Putamen (tissue), 1 donor: ENCODE measurements around the gene ARID4A.
A peak's percentile ranks its signal among the peaks of the same experiment; 100 is the strongest.
"Not testable (repeated sequence)": the region's sequence is repeated elsewhere in the genome, so short reads cannot be mapped to it uniquely, and the experiment has no call there.

Experiments
- DNase-seq: peaks from one replicate; pipeline ENCODE4 v3.0.0-alpha.2; 2016; ENCODE audit warnings: low spot score

ARID4A gene, protein sequence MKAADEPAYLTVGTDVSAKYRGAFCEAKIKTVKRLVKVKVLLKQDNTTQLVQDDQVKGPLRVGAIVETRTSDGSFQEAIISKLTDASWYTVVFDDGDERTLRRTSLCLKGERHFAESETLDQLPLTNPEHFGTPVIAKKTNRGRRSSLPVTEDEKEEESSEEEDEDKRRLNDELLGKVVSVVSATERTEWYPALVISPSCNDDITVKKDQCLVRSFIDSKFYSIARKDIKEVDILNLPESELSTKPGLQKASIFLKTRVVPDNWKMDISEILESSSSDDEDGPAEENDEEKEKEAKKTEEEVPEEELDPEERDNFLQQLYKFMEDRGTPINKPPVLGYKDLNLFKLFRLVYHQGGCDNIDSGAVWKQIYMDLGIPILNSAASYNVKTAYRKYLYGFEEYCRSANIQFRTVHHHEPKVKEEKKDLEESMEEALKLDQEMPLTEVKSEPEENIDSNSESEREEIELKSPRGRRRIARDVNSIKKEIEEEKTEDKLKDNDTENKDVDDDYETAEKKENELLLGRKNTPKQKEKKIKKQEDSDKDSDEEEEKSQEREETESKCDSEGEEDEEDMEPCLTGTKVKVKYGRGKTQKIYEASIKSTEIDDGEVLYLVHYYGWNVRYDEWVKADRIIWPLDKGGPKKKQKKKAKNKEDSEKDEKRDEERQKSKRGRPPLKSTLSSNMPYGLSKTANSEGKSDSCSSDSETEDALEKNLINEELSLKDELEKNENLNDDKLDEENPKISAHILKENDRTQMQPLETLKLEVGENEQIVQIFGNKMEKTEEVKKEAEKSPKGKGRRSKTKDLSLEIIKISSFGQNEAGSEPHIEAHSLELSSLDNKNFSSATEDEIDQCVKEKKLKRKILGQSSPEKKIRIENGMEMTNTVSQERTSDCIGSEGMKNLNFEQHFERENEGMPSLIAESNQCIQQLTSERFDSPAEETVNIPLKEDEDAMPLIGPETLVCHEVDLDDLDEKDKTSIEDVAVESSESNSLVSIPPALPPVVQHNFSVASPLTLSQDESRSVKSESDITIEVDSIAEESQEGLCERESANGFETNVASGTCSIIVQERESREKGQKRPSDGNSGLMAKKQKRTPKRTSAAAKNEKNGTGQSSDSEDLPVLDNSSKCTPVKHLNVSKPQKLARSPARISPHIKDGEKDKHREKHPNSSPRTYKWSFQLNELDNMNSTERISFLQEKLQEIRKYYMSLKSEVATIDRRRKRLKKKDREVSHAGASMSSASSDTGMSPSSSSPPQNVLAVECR

DNA sequence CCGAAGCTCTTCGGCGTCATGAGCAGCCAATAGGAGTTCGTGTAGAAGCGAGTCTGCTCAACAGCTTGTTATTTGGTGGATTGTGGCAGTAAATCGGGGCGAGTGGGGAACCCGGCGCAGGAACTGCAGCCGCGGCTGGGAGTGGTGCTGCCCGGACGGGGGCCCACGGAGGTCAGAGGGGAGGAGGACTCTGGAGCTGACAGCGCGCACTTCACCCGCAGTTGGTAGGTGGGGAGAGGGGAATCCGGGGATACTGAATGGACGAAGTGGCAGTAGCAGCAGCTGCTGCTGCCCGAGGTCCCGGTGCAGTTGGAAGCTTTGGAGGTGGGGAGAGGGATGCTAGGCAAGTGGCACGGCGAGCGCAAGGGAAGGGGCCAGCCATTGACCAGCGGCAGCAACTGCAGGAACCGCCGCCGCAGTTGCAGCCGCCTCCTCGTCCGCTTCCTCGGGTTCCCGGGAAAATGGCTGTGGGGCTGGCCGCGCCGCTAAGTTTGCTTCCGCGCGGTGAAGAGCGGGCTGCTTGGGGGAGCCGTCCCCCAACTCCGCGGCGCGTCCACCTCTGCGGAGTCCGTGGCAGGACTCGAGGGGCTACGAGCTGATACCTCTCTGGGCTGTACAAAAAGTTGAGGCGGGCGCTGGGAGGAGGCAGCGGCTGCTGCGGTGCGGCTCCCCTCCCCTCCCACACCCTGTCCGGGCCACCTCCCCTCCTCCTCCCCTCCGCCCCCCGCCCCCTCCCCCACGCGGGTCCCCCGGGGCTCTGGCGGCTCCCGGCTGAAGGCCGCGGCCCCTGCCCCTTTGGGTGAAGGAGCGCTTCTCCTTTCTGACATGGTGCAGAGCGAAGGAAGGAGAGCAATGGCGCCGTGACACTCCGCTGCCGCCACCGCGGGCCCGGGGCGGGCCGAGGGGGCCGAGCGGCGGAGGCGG lies at the start of gene ARID4A:
Gene ARID4A, plus strand, starts transcription at position 79 of the 924 bp plus-strand sequence. CDS start 1,300 bp downstream, outside the sequence.
- peak; percentile 22 for DNase-seq

GRCh38 chr14:58249611-58250010 lies 48.7 kb upstream of the ARID4A start:
- DNase-seq = no peak

- DNase-seq = no peak
These were observed 40.2 kb upstream of the ARID4A start for GRCh38 chr14:58258156-58258555.

DNA sequence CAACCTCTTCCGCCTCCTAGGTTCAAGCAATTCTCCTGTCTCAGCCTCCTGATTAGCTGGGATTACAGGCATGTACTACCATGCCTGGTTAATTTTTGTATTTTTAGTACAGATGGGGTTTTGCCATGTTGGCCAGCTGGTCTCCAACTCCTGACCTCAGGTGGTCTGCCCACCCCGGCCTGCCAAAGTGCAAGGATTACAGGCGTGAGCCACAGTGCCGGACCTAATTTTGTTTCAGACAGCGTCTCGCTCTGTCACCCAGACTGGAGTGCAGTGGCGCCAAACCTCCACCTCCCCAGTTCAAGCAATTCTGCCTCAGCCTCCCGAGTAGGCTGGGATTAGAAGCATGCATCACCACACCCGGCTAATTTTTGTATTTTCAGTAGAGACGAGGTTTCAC lies 36.4 kb upstream of the ARID4A start:
- DNase-seq = not testable (repeated sequence)

GRCh38 chr14:58265401-58265800 lies 33.0 kb upstream of the ARID4A start:
- no peak for DNase-seq

GRCh38 chr14:58270628-58271027 lies 27.7 kb upstream of the ARID4A start:
- no peak for DNase-seq

GRCh38 chr14:58272588-58273372 lies 25.6 kb upstream of the ARID4A start:
- DNase-seq = no peak

DNA sequence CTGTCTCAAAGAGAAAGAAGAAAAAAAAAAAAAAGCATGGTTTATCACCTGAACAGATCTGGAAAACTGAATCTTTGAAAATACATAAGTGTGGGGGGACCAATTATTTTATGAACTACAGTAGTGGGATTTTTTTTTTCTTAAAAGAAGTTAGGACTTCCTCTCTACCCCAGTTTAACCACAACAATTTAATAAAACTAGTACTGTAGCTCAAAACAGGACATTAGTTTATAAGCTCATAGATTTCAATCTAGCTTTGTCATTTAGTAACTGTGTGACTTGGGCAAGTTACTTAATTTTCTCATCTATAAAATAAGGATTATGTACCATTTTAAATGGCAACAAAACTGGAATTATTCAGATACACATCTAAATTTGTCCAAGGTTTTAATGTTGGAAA lies 23.5 kb upstream of the ARID4A start:
- no peak for DNase-seq

DNA sequence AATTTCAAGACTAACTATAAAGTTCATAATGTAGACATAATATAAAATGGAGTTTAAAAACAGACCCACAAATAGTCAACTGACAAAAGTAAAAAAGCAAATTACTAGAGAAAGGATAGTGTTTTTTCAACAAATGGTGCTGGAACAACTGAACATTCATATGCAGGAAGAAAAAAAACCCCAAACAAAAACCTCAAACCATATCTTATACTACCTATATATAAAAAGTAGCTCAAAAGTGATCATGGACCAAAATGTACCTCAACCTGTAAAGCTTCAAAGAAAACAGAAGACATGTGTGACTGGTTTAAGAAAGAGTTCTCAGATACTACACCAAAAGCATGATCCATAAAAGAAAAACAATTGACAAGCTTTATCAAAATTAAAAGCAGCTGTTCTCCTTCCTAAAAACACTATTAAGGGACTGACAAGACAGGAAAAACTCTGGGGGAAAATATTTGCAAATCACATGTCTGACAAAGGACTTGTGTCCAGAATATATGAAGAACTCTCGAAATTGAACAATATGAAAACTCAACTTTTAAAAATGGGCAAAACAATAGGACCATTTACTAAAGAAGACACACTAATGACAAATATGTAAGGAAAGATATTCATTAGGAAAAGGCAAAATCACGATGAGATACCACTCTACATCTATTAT lies 22.7 kb upstream of the ARID4A start:
- no peak for DNase-seq

DNA sequence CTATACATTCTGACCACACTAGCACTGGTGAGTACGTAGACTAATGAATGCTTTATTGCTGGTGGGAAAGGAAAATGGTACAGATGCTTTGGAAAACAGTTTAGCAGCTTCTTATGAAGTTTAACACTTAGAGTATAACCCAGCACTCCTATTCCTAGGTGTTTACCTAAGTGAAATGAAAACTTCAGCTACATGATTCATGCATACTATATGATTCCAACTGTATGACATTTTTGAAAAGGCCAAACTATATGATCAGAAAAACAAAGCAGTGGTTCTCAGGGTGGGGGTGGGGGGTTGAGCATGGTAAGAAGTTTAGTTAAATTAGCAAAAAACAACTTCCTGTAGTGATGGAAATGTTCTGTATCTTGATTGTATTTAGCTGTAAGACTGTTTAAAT lies 22.1 kb upstream of the ARID4A start:
- no peak for DNase-seq

- no peak for DNase-seq
These were observed 20.2 kb upstream of the ARID4A start for GRCh38 chr14:58278177-58278576.

GRCh38 chr14:58280954-58281787 lies 17.2 kb upstream of the ARID4A start:
- peak; percentile 75 for DNase-seq

GRCh38 chr14:58281969-58282368 lies 16.4 kb upstream of the ARID4A start:
- DNase-seq = no peak

DNA sequence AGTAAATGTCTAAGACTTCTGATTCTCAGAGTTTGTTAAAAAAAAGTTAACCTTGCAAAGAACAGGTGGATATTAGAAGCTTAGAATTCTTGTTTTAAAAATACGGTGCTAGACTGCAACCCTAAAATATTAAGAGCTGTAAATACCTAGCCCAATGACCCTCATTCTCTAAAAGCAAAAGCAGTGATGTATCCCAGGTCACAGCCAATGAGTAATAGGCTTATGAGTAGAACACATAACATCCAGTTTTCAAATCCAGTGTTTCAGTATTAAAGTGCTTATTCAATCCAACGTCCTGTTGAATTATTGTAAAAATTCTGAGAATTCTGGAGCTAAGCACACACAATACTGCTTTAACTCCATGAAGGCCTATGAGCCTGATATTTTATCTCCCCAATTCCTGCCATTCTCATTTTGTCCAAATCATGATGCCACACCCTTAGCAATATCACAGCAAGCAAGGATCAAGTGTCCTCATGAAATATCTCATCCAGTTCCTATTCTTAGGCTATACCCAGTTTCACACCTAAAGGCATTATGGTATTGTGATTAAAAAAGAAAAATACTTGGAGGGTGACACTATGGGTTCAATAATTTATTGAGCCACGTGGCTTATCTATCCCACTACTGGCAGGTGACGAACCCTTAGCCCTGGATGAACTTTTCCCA lies 15.3 kb upstream of the ARID4A start:
- DNase-seq = no peak

DNA sequence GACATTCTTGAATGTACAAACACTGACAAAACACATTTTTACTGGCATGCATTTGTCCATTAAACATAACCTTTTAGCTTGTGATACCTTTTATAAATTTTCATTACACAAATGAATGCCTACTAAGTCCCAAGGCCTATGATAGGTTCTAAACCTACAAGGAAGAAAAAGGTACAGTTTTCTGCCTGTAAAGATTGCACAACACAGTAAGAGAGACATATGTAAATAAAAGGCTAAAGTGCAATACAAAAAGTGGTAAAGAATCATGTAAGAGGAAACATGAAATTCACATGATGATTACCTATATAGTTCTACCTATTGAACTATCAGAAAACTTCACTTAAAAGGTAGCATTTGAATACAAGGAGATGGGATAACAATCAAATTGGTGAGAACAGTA lies 14.6 kb upstream of the ARID4A start:
- DNase-seq = no peak

- DNase-seq = no peak
These were observed 13.2 kb upstream of the ARID4A start for GRCh38 chr14:58285132-58285531.

GRCh38 chr14:58287607-58288042 lies 10.7 kb upstream of the ARID4A start:
- DNase-seq = no peak

DNA sequence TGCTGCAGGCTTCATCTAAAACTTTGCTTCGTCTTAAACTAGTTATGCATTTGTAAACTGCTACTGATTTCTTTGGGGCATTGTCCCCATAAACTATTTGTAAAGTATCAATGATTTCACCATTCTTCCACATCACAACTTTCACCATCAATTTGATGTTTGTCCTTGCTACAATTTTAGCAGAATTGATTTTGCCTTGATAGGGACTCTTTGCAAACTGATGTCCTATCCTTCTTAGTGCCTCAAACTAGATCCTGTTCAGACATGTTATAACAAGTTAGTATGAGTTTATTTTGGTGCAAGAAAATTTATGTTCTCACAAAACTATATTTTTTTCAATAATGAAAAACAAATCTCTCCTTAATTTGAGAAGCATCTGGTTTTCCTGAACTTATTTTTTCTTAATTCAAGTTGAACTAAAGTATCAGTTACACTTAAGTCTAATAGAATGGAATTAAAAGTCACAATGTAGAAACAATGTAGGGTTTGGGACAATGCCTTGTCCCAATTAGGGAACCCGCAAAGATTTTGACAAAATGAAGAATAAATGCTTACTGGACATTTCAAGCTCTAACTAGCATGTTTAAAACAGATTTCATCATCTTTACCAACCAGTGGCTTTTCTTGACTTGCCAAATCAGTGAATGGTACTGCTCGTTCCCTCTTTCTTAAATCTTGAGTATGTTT lies 10.1 kb upstream of the ARID4A start:
- DNase-seq = no peak
